ENCODE measurements around the gene PTGER1. TPM values are rescaled to one million over a fixed set of nuclear protein-coding genes. Genes with fewer than 3 reads are reported as not detected.
A peak's percentile ranks its signal among the peaks of the same experiment; 100 is the strongest.

The PTGER1 gene
- total RNA-seq, 1 experiment from 2014 or later = 2.2 TPM

DNA sequence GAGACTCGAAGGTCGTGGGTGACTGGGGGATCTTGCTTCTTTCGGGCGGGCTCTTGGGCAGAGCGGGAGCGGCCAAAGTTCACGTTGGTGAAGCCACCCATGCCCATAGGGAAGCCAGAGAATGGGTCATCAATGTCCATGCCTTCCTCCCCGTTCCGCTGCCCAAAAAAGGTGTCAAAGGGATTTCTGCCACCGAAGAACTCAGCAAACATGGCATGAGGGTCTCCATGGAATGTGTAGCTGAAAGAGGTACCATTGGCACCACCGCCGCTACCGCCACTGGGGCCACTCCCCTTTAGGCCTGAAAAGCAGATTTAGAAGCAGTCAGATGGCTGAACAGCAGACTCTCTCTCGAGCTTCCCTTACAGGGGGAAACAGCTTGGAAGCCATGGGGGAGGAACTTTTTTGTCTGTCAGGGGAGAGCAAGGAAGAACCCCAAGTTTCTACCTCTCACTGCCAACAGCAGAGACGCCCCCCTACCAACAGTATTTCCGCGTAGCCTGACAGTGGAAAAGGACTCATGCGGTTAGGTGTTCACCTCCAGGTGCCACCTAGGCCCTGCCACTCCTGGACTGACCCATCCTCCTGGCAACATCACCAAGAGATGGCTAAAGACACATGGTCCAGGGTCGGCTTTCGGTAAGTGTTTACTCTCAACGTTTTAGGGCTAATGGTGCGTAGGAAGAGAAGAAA is 41.7 kb upstream of the PTGER1 start:
- peaks cover 10% of the 10 kb centered on the region for H3K36me3 ChIP-seq (ENCODE audit: control insufficient read depth, insufficient read depth, low read length)
- no peak for TF ChIP-seq TCF7L2 (IDR thresholded peaks at IDR 0.05; ENCODE audit: low read depth, low read length)
- TF ChIP-seq, protein P1, sequence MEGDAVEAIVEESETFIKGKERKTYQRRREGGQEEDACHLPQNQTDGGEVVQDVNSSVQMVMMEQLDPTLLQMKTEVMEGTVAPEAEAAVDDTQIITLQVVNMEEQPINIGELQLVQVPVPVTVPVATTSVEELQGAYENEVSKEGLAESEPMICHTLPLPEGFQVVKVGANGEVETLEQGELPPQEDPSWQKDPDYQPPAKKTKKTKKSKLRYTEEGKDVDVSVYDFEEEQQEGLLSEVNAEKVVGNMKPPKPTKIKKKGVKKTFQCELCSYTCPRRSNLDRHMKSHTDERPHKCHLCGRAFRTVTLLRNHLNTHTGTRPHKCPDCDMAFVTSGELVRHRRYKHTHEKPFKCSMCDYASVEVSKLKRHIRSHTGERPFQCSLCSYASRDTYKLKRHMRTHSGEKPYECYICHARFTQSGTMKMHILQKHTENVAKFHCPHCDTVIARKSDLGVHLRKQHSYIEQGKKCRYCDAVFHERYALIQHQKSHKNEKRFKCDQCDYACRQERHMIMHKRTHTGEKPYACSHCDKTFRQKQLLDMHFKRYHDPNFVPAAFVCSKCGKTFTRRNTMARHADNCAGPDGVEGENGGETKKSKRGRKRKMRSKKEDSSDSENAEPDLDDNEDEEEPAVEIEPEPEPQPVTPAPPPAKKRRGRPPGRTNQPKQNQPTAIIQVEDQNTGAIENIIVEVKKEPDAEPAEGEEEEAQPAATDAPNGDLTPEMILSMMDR (IDR thresholded peaks at IDR 0.05) = no peak
- TF ChIP-seq, protein P2, sequence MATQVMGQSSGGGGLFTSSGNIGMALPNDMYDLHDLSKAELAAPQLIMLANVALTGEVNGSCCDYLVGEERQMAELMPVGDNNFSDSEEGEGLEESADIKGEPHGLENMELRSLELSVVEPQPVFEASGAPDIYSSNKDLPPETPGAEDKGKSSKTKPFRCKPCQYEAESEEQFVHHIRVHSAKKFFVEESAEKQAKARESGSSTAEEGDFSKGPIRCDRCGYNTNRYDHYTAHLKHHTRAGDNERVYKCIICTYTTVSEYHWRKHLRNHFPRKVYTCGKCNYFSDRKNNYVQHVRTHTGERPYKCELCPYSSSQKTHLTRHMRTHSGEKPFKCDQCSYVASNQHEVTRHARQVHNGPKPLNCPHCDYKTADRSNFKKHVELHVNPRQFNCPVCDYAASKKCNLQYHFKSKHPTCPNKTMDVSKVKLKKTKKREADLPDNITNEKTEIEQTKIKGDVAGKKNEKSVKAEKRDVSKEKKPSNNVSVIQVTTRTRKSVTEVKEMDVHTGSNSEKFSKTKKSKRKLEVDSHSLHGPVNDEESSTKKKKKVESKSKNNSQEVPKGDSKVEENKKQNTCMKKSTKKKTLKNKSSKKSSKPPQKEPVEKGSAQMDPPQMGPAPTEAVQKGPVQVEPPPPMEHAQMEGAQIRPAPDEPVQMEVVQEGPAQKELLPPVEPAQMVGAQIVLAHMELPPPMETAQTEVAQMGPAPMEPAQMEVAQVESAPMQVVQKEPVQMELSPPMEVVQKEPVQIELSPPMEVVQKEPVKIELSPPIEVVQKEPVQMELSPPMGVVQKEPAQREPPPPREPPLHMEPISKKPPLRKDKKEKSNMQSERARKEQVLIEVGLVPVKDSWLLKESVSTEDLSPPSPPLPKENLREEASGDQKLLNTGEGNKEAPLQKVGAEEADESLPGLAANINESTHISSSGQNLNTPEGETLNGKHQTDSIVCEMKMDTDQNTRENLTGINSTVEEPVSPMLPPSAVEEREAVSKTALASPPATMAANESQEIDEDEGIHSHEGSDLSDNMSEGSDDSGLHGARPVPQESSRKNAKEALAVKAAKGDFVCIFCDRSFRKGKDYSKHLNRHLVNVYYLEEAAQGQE (IDR thresholded peaks at IDR 0.05; ENCODE audit: insufficient read depth in 1 of 2, low read depth in 2 of 2, low read length in 1 of 2) = no peak
- TF ChIP-seq SIN3A (IDR thresholded peaks at IDR 0.05; ENCODE audit: borderline replicate concordance, insufficient read depth, low read depth, low read length) = no peak
- no peak for TF ChIP-seq POLR2AphosphoS5 (IDR thresholded peaks at IDR 0.05; ENCODE audit: low read depth, low read length)
- ChIA-PET CTCF (interaction anchor here (1.4 kb wide), 1 partner anchor 12 kb away, joined by 4 read pairs; no protein-coding TSS in a partner anchor), POLR2A (interaction anchor here (0.5 to 0.6 kb wide), 2 partner anchors 74 to 467 kb away, joined by 5 to 7 read pairs; no protein-coding TSS in a partner anchor)
- no peaks in the 10 kb centered on the region for H3K27me3 ChIP-seq (ENCODE audit: control insufficient read depth, insufficient read depth, low read length)
- peaks cover 44% of the 10 kb centered on the region for H3K4me1 ChIP-seq (ENCODE audit: control insufficient read depth, insufficient read depth, low read length)
- ATAC-seq (no peak), DNase-seq (ENCODE audit: low read depth, low spot score) (no peak)
- peak overlapping the region; percentile 86 to 97 for H3K4me3 ChIP-seq (ENCODE audit: low read depth in 2 of 2, low read length in 2 of 2)
- H3K27ac ChIP-seq (ENCODE audit: low read length) = peak overlapping the region; percentile 81
- intact Hi-C loops (cut with micrococcal nuclease; ENCODE audit: unreplicated experiment) = no loop called here
- no peaks in the 10 kb centered on the region for H3K9me3 ChIP-seq (ENCODE audit: control insufficient read depth, insufficient read depth, low read depth, low read length)
- in situ Hi-C loops (cut with HindIII; ENCODE audit: low pct_unique_long_range_greater_than_20kb, low sequenced_read_pairs) = no loop called here
- BruUV-seq (replicated peaks) = no TSS peak

DNA sequence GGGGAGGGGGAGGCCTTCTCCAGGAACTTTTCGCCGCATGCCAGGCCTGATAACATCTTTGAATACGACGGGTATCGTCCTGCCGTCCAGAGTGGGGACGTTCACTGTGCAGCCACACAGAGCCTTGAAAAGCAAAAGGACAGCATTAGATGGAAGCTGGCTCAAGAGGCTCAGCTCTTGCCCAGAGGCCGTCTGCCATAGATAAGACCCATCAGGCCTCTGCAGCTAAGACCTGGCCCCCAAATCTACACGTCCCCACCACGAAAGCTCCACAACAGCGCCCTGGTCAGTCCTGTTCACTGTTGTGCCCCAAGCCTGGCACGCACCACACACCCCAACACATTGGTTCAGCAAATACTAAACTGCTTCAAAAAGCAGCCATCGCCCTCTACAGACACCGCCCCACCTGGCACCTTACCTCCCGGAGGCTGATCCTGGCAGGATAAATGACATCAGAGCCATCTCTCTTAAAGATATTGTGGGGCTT is 40.9 kb upstream of the PTGER1 start:
- POLR2A ChIA-PET = interaction anchor here (0.6 kb wide), 2 partner anchors 10 to 75 kb away, joined by 3 to 5 read pairs; no protein-coding TSS in a partner anchor
- BruUV-seq (replicated peaks) = no TSS peak

More for the DNA sequence above, 40.9 kb upstream of the PTGER1 start:
- DNase-seq (ENCODE audit: low read depth, low spot score) = no peak
- TF ChIP-seq, protein P2 (IDR thresholded peaks at IDR 0.05; ENCODE audit: insufficient read depth in 1 of 2, low read depth in 2 of 2, low read length in 1 of 2) = no peak
- TF ChIP-seq, protein P1 (IDR thresholded peaks at IDR 0.05) = no peak
- TF ChIP-seq TCF7L2 (IDR thresholded peaks at IDR 0.05; ENCODE audit: low read depth, low read length) (no peak), SIN3A (IDR thresholded peaks at IDR 0.05; ENCODE audit: borderline replicate concordance, insufficient read depth, low read depth, low read length) (no peak), POLR2AphosphoS5 (IDR thresholded peaks at IDR 0.05; ENCODE audit: low read depth, low read length) (no peak)
- peak overlapping the region; percentile 86 to 97 for H3K4me3 ChIP-seq (ENCODE audit: low read depth in 2 of 2, low read length in 2 of 2)
- H3K36me3 ChIP-seq (ENCODE audit: control insufficient read depth, insufficient read depth, low read length) = peaks cover 10% of the 10 kb centered on the region
- no peaks in the 10 kb centered on the region for H3K9me3 ChIP-seq (ENCODE audit: control insufficient read depth, insufficient read depth, low read depth, low read length)
- CTCF ChIA-PET = interaction anchor here (0.6 to 1.4 kb wide), 2 partner anchors 11 to 30 kb away, joined by 4 to 6 read pairs; no protein-coding TSS in a partner anchor
- no peaks in the 10 kb centered on the region for H3K27me3 ChIP-seq (ENCODE audit: control insufficient read depth, insufficient read depth, low read length)
- peak overlapping the region; percentile 81 for H3K27ac ChIP-seq (ENCODE audit: low read length)
- ATAC-seq = no peak
- peaks cover 40% of the 10 kb centered on the region for H3K4me1 ChIP-seq (ENCODE audit: control insufficient read depth, insufficient read depth, low read length)
- intact Hi-C loops (cut with micrococcal nuclease; ENCODE audit: unreplicated experiment) = no loop called here
- in situ Hi-C loops (cut with HindIII; ENCODE audit: low pct_unique_long_range_greater_than_20kb, low sequenced_read_pairs) = no loop called here
